IPS DF 4.7 (cell line): Measurements from ENCODE around the gene EGLN1.
"Not testable (repeated sequence)": the region's sequence is repeated elsewhere in the genome, so short reads cannot be mapped to it uniquely, and the experiment has no call there.

ENCODE experiments used
- DNase-seq: peaks from one replicate; pipeline ENCODE4 v3.0.0-alpha.2; 2013; ENCODE audit warnings: low spot score; ENCODE audit errors: extremely low read depth

Gene EGLN1

GRCh38 chr1:231421971-231422797, at the start of gene EGLN1:
Gene EGLN1, minus strand, starts transcription at chr1:231422287. Its CDS starts 399 bp downstream, at chr1:231421888.
- DNase-seq: no peak

GRCh38 chr1:231471500-231471899, 49.4 kb upstream of the EGLN1 start:
- DNase-seq: not testable (repeated sequence)

DNA sequence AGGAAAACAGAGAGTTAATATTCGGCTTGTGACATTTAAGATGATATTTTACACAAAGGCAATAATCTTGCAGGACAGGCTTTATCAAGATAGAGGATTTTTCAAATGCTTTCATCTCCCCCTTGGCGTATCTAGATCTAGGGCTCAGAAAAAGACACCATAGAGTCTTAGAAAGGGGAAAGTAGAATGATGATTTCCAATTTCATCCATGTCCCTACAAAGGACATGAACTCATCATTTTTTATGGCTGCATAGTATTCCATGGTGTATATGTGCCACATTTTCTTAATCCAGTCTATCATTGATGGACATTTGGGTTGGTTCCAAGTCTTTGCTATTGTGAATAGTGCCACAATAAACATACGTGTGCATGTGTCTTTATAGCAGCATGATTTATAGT, 48.9 kb upstream of the EGLN1 start:
- DNase-seq: not testable (repeated sequence)

GRCh38 chr1:231467986-231468385, 45.9 kb upstream of the EGLN1 start:
- no peak for DNase-seq

DNA sequence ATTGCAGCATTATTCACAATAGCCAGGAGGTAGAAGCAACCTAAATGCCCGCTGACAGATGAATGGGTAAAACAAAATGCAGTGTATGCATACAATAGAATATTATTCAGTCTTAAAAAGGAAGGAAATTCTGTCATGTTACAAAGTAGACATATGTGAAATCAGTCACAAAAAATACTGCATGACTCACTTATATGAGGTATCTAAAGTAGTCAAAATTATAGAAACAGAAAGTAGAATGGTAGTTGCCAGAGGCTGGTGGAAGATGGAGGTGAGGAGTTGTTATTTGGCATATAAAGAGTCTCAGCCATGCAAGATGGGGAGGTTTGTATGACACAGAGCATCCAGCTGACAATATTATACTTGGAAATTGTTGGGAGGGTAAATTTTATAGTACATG, 43.0 kb upstream of the EGLN1 start:
- DNase-seq: no peak

- no peak for DNase-seq
Measured at GRCh38 chr1:231463541-231463940, 41.5 kb upstream of the EGLN1 start.

DNA sequence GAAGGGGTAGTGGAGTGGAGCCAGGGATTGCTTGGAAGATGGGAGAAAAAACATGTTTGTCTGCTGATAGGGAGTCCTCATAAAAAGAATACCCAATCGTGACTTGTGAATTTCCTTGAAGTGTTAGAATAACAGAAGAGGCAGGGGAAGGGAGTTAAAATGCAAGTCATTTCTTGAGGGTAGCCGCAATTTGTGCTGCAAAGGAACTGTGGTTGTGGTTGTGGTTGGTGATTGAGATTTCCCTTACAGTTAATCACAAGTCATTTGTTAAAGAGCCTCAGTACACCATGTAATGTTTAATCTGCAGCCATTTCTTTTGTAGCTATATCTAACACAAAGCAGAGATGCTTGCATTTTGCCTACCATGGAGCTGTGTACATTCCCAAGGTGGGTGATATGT, 38.5 kb upstream of the EGLN1 start:
- DNase-seq: no peak

DNA sequence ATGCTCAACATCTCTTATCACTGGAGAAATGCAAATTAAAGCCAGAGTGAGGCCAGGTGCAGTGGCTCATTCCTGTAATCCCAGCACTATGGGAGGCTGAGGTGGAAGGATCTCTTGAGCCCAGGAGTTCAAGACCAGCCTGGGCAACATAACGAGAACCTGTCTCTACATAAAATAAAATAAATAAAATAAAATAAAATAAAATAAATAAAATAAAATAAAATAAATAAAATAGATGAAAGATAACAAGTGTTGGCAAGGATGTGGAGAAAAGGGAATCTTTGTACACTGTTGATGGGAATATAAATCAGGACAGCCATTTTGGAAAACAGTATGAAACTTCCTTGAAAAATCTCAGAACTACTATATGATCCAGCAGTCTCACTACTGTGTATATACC, 37.4 kb upstream of the EGLN1 start:
- not testable (repeated sequence) for DNase-seq

DNA sequence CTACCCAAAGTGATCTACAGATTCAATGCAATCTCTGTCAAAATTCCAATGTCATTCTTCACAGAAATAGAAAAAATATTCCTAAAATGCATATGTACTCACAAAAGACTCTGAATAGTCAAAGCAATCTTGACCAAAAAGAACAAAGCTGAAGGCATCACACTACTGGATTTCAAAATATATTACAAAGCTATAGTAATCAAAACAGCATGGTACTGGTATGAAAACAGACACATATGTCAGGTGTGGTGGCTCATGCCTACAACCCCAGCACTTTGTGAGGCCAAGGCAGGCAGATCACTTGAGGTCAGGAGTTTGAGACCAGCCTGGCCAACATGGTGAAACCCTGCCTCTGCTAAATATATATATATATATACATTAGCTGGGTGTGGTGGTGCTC, 35.9 kb upstream of the EGLN1 start:
- DNase-seq: not testable (repeated sequence)

GRCh38 chr1:231454133-231454532, 32.0 kb upstream of the EGLN1 start:
- DNase-seq: not testable (repeated sequence)

DNA sequence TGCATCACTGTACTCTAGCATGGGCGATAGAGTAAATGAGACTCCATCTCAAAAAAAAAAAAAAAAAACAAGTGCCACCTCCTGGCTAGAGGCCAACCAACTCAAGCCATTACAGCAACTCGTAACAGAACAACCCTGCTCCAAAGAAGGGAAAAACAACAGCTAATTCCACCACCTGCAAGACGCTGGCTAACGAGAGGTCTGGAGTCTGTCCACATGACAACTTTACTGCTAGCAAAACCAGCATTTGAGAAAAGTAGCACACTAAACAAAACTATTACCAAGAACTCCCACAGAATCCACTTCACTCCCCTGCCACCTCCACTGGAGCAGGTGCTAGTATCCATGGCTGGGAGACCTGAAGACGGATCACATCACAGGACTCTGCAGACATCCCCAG, 24.1 kb upstream of the EGLN1 start:
- no peak for DNase-seq

DNA sequence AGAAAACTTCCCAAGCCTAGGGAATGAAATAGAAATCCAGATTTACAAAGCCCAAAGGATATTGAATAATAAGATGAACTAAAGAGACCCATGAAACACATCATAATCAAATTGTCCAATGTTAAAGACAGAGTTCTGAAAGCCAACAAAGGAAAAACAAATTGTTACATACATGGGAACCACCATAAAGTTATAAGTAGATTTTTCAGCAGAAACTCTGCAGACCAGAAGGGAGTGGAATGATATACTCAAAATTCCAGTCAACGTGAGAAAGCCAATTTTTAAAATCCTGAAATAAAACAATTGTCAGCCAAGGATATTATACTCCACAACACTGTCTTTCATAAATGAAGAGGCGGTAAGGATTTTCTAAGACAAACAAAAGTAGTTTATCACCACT, 22.0 kb upstream of the EGLN1 start:
- DNase-seq: no peak

DNA sequence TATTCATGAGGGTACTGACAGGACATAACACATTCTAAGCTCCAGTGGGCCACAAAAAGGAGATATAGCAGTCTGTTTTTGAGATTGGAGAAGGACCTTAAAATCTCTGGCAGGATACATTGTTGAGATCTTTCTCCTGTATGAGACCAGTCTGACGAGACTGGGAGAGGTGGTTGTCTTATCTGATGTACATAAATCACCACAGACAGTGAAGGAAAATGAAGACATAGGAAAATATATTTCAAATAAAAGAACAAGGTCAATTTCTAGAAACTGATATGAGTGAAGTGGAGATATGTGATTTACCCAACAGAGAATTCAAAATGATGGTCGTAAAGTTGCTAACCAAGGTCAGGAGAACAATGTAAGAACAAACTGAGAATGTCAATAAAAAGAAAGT, 21.3 kb upstream of the EGLN1 start:
- DNase-seq: no peak

DNA sequence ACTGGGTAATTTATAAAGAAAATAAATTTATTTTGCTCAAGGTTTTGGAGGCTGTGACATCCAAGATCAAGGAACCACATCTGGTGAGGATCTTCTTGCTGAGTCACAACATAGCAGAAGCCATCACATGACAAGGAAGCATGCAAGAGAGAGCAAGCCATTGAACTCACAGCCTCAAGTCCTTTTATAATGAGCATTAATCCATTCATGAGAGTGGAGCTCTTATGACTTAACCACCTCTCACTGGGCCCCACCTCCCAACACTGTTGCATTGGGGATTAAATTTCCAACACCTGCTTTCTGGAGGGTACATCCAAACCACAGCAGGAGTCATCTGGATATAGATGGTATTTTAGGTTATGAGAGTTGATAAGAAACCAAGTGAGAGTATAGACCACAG, 20.6 kb upstream of the EGLN1 start:
- DNase-seq: no peak

DNA sequence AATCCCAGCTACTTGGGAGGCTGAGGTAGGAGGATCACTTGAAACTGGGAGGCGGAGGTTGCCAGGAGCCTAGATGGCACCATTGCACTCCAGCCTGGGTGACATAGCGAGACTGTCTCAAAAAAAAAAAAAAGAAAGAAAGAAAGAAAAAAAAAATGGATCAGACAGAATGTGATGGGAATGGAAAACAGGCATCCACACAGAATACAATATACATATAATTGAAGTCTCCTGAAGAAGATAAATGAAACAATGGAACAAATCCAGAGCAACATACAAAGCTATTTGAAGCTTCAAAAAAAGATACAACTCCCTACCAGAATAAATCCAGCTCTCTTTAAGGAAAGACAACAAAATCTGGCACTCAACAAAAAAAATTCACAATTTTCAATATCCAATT, 10.9 kb upstream of the EGLN1 start:
- DNase-seq: no peak

DNA sequence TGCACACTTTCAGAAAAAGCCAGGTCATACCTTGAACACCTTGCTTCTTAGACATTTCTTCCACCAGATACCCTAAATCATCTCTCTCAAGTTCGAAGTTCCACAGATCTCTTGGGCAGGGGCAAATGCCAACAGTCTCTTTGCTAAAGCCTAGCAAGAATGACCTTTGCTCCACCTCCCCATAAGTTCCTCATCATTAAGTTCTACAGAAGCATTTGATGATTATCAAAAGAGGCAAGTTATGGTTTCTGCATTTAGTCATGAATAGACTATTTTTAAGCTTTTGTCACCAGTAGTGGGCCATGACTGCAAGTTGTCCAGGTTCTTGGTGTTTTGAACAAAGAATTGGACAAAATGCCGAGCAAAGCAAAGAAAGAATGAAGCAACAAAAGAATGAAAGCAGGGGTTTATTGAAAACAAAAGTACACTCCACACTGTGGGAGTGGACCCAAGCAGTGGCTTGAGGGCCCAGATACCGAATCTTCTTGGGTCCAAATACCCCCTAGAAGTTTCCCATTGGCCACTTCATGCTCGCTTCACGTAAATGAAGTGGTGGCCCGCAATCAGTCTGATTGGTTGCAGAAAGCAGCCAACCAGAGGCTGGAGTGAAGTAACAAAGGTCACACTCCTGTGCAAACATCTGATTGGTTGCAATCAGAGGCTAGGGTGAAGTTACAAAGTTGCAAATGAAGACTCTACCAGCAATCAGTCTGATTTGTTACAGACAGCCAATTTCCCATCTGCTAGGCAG, 9.8 kb upstream of the EGLN1 start:
- no peak for DNase-seq

GRCh38 chr1:231430678-231431352, 8.7 kb upstream of the EGLN1 start:
- DNase-seq: not testable (repeated sequence)

- no peak for DNase-seq
Measured at GRCh38 chr1:231428377-231428776, 6.3 kb upstream of the EGLN1 start.

DNA sequence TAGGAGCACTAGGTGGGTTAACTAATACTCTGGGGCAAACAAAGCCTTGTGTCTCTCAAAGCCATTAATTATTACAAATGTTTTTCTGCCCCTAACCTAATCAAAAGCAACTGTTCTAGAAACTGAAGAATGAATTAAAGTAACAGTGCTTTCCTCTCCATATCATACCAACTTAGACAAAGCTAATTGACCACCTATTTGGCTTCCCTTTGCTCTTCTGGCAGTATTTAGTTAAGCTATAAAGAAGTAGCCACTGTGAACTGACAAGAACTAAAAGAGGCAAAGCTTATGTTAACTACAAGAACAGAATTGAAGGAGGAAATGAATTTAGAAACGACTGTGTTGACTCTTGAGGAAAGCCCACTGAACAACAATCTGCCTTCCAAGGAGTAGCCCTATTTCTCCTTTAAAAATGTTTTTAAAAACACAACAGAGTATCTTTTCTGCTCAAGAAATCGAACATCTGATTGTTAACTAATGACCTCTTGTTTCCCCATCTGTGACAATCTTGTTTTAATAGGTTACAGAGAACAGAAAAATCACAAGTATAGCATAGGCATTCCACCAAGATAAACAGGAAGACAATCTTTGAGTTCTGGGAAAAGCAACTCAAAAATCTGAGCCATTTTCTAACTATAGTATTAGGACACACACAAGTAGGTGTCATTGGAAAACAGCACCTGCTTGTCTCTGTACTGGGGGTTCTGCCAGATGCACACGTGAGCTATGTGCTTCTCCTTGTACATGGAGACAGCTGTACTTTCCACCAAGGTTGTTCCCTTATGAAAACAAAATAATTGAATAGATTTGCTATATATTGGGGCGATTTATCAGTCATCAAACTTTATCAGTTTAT, 3.1 kb upstream of the EGLN1 start:
- DNase-seq: no peak

DNA sequence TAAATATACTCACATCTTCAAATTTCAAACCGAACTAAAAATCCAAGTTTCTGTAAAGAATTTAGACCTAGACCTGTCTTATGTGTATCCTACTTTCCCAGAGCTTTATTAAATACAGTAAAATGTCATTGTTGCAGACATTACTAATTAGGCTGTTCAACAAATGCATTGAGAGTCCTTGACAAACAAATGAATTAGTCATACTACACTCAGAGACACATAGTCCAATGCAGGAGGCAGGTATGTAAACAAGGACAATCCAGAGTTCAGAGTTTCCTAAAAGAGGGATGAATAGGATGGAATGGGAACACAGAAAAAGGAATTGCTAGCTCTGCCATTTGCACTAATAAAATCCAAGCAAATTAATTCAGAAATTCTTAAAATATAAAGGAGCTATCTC, 1.6 kb upstream of the EGLN1 start:
- DNase-seq: no peak

DNA sequence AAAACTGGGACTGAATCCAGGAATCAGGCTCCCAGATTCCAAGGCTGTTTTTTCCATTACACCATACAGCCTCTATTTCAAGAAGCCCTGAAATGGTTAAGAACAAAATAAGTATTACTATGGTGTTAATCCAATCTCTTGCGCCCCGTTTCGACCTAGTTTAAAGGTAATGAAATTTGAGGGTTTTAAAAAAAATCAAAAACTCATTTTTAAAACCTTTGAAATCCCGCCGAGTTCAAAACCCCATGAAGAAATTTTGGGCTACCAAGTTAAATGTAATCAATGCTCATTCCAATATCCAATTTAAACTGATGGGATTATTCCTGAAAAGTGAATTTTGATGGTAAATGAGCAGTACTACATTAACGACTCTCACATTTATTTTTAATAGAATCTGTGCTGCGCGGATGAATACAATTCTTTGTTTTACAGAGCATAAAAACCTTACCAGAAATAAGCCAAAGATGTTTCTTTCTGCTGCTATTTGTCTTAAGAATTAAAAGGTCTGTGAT, 767 bp upstream of the EGLN1 start:
- DNase-seq: no peak
